Activated B cell treated with CpG ODN at 0.5 μM for 24 hours (primary cell): ENCODE measurements around the gene ASTN2. TPM values are rescaled to one million over a fixed set of nuclear protein-coding genes. Genes with fewer than 3 reads are reported as not detected.

Source experiments
- ATAC-seq: fragments of 200-7000 bp; cut with Tn5 transposase; one replicate; pipeline ENCODE4 v1.10.0; 2021; ENCODE audit warnings: low read depth, mild to moderate bottlenecking, moderate library complexity
- CTCF ChIA-PET: fragments of 350-600 bp; sonication (Branson Sonifier 250); formaldehyde crosslinking; loops from one replicate; lab custom pipeline; 2021; ENCODE audit warnings: antibody characterized with exemption; lab: Charles Lee
- POLR2A ChIA-PET: fragments of 350-600 bp; sonication (Branson Sonifier 250); formaldehyde crosslinking; loops from one replicate; lab custom pipeline; 2021; ENCODE audit warnings: antibody characterized with exemption; lab: Charles Lee
- DNase-seq: peaks from one replicate; pipeline ENCODE4 v3.0.0; 2022
- H3K27ac Mint-ChIP-seq: one replicate; pipeline ENCODE4 v1.8.0; 2020; ENCODE audit warnings: mixed read lengths
- H3K27me3 Mint-ChIP-seq: one replicate; pipeline ENCODE4 v1.8.0; 2021; ENCODE audit warnings: mixed read lengths
- H3K36me3 Mint-ChIP-seq: one replicate; pipeline ENCODE4 v1.8.0; 2021; ENCODE audit warnings: low read depth, mixed read lengths
- H3K4me1 Mint-ChIP-seq: one replicate; pipeline ENCODE4 v1.8.0; 2021; ENCODE audit warnings: mixed read lengths
- H3K4me3 Mint-ChIP-seq: one replicate; pipeline ENCODE4 v1.8.0; 2020; ENCODE audit warnings: mild to moderate bottlenecking, mixed read lengths
- H3K9me3 Mint-ChIP-seq: one replicate; pipeline ENCODE4 v1.8.0; 2020; ENCODE audit warnings: mixed read lengths
- intact Hi-C: fragments of 100-400 bp; cut with micrococcal nuclease; formaldehyde crosslinking; loops from one replicate; pipeline ENCODE4 v1.15.1; 2024
- total RNA-seq: library from RNA; stranded (reverse); gene quantifications from 2 replicates; pipeline ENCODE4 v1.2.3, GENCODE V29; 2022
- TF ChIP-seq, protein P1 (sequence below): fragments of 200-600 bp; IDR thresholded peaks from one replicate; pipeline ENCODE4 v1.8.0; 2022; ENCODE audit warnings: antibody characterized with exemption, mild to moderate bottlenecking

ASTN2 gene
- total RNA-seq, 1 donor from 2014 or later: 2.3 TPM

DNA sequence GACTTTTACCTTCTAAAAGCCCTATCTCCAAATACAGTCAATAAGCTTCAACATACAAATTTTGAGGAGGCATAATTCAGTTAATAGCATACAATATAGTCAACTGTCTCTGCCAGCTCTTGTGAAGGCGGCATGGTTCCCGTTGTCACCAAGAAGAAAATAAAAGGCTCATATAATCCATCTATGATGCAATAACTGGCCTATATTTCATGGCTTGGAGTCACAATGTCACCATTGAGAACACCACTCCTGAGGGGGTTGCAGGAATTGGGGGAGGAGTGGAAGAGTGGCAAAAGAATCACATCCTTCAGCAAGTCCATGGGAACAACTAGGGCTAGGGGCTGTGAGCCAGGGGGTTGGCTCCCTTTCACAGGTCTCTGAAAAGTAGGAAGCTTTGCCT lies 16.0 kb upstream of the ASTN2 start:
- CTCF ChIA-PET: no interaction called here
- Mint-ChIP-seq H3K9me3 (no peaks in the 10 kb centered on the region), H3K36me3 (no peaks in the 10 kb centered on the region), H3K27ac (no peak overlapping the region), H3K4me1 (no peaks in the 10 kb centered on the region), H3K4me3 (no peak overlapping the region), H3K27me3 (no peaks in the 10 kb centered on the region)
- intact Hi-C loops: no loop called here
- no peak for ATAC-seq
- TF ChIP-seq, protein P1, sequence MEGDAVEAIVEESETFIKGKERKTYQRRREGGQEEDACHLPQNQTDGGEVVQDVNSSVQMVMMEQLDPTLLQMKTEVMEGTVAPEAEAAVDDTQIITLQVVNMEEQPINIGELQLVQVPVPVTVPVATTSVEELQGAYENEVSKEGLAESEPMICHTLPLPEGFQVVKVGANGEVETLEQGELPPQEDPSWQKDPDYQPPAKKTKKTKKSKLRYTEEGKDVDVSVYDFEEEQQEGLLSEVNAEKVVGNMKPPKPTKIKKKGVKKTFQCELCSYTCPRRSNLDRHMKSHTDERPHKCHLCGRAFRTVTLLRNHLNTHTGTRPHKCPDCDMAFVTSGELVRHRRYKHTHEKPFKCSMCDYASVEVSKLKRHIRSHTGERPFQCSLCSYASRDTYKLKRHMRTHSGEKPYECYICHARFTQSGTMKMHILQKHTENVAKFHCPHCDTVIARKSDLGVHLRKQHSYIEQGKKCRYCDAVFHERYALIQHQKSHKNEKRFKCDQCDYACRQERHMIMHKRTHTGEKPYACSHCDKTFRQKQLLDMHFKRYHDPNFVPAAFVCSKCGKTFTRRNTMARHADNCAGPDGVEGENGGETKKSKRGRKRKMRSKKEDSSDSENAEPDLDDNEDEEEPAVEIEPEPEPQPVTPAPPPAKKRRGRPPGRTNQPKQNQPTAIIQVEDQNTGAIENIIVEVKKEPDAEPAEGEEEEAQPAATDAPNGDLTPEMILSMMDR: no peak
- DNase-seq: no peak
- POLR2A ChIA-PET: no interaction called here

DNA sequence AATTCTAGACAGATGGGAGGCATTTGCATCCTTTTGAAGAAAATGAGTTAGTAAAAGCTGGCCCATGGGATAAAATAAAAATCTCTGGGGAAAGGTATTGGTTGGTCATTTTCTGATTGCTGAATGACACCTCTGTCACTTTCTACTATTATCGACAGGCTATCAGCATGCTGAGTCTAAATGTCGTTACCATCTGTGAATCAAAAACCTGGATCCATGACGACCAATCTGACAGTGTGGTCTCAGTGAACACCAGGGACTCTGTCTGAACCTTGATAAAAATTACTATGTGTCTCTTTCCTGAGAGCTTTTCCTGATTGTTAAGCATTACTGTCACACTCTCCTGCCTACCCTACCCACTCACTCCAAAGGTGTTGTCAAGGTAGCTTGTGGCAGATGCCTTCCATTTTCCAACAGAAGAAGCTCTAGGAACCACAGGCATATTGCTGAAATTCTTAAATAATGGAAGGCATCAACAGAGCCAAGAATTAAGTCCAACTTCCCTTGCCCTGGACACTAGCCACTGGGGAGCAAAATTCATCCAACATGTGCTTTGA lies 12.6 kb upstream of the ASTN2 start:
- CTCF ChIA-PET: no interaction called here
- H3K4me3 Mint-ChIP-seq: no peak overlapping the region
- H3K36me3 Mint-ChIP-seq: no peaks in the 10 kb centered on the region
- H3K9me3 Mint-ChIP-seq: no peaks in the 10 kb centered on the region
- intact Hi-C loops: no loop called here
- POLR2A ChIA-PET: no interaction called here
- no peak overlapping the region for H3K27ac Mint-ChIP-seq
- no peaks in the 10 kb centered on the region for H3K4me1 Mint-ChIP-seq
- peaks cover 2% of the 10 kb centered on the region for H3K27me3 Mint-ChIP-seq
- ATAC-seq: no peak
- TF ChIP-seq, protein P1: no peak
- DNase-seq: no peak

DNA sequence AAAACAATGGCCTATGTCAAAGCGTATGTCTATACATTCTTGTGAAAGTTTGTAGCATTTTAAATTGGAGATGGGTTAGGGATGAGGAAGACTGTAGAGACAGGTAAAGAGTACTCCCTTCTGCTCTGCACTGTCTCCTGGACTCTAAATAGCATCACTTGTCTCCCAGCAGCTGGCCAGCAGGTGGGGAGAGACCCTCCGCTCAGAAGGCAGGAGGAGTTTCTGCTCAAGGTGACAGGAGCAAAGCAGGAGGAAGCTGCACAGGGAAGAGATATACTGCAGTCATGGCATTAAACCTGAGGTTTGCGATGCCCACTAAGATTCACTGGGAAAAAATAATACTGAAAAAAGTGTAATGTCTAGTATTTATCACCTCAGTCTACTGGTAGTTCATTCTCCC lies 10.7 kb upstream of the ASTN2 start:
- H3K9me3 Mint-ChIP-seq: no peaks in the 10 kb centered on the region
- no peak overlapping the region for H3K27ac Mint-ChIP-seq
- ATAC-seq (no peak), DNase-seq (no peak)
- H3K27me3 Mint-ChIP-seq: peaks cover 2% of the 10 kb centered on the region
- no peak overlapping the region for H3K4me3 Mint-ChIP-seq
- CTCF ChIA-PET: no interaction called here
- no peaks in the 10 kb centered on the region for H3K4me1 Mint-ChIP-seq
- H3K36me3 Mint-ChIP-seq: no peaks in the 10 kb centered on the region
- intact Hi-C loops: no loop called here
- POLR2A ChIA-PET: no interaction called here
- TF ChIP-seq, protein P1: no peak

DNA sequence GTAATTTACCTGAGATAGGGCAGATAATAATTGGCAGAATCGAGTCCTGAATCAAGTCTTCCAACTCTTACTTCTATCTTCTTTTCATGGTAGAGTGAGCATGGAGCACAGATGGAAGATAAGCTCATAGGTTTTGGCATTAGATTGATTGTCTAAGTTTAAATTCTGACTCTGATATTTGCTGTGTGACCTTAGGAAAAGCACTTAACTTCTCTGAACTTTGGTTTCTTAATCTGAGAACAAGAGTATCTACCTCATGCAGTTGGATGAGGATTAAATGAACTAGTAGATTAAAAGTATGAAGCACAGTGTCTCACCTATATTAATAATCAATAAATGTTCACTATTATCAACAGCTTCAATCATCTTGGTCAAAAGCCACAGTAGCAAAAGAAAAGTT lies 9.4 kb upstream of the ASTN2 start:
- Mint-ChIP-seq H3K4me3 (no peak overlapping the region), H3K36me3 (no peaks in the 10 kb centered on the region), H3K9me3 (no peaks in the 10 kb centered on the region), H3K27me3 (peaks cover 2% of the 10 kb centered on the region), H3K4me1 (no peaks in the 10 kb centered on the region), H3K27ac (no peak overlapping the region)
- POLR2A ChIA-PET: no interaction called here
- no peak for ATAC-seq
- TF ChIP-seq, protein P1: no peak
- no peak for DNase-seq
- intact Hi-C loops: no loop called here
- CTCF ChIA-PET: no interaction called here

DNA sequence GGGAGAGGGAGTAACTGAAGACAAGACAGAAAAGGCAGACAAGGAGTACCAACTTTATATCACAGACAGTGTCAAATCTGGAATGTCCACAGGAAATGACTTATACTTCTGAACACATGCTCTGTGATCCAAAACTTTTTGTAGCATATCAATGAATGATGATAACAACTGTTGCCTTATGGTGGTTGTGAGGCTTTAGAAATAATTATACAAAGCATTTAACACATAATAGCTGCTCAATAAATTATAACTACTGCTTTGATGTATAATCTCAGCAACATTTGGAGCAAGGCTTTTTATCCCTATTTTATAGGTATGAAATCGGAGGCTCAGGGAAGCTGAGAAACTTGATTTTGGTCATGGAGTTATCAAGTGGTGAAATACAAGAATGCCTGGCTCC lies 3.3 kb upstream of the ASTN2 start:
- POLR2A ChIA-PET: no interaction called here
- Mint-ChIP-seq H3K4me3 (no peak overlapping the region), H3K27ac (no peak overlapping the region), H3K9me3 (no peaks in the 10 kb centered on the region), H3K27me3 (peaks cover 7% of the 10 kb centered on the region), H3K4me1 (peaks cover 3% of the 10 kb centered on the region), H3K36me3 (no peaks in the 10 kb centered on the region)
- DNase-seq (no peak), ATAC-seq (no peak)
- CTCF ChIA-PET: no interaction called here
- intact Hi-C loops: no loop called here
- TF ChIP-seq, protein P1: no peak
